ENCODE measurements around the gene CPPED1.

The CPPED1 gene

GRCh38 chr16:12709807-12710206, 93.9 kb downstream of the CPPED1 start:
- H3K27me3 ChIP-seq (ENCODE audit: insufficient read depth, low read length): no peaks in the 10 kb centered on the region
- no peak overlapping the region for H2BK120ac ChIP-seq (ENCODE audit: insufficient read depth, low read length, poor library complexity)
- H3K79me2 ChIP-seq (ENCODE audit: control insufficient read depth, insufficient read depth, low read length, poor library complexity): no peaks in the 10 kb centered on the region
- no peak overlapping the region for H4K91ac ChIP-seq (ENCODE audit: low read depth, low read length)
- H2BK12ac ChIP-seq (ENCODE audit: low read length): no peak overlapping the region
- H2AK5ac ChIP-seq (ENCODE audit: low read length): no peak overlapping the region
- no peaks in the 10 kb centered on the region for H3K4me1 ChIP-seq (ENCODE audit: control insufficient read depth in 1 of 2, insufficient read depth in 2 of 2, low read length in 2 of 2)
- H3K27ac ChIP-seq (ENCODE audit: low read depth, low read length): no peak overlapping the region
- no peaks in the 10 kb centered on the region for H3K9me3 ChIP-seq (ENCODE audit: insufficient read depth, low read depth, low read length)
- H2BK5ac ChIP-seq (ENCODE audit: low read depth, low read length, poor library complexity): no peak overlapping the region
- H2AFZ ChIP-seq (ENCODE audit: insufficient read depth, low read length, poor library complexity): no peak overlapping the region
- H3K36me3 ChIP-seq (ENCODE audit: control insufficient read depth in 1 of 2, insufficient read depth in 2 of 2, low read length in 2 of 2): no peaks in the 10 kb centered on the region
- H3K4me3 ChIP-seq (ENCODE audit: low read depth, low read length): no peak overlapping the region
- no peak overlapping the region for H4K12ac ChIP-seq (ENCODE audit: low read depth, low read length)
- H3K4ac ChIP-seq (ENCODE audit: low read depth, low read length): no peak overlapping the region
- no peak overlapping the region for H3K9ac ChIP-seq (ENCODE audit: low read length)
- H4K8ac ChIP-seq (ENCODE audit: low read depth, low read length): no peak overlapping the region
- WGBS (ENCODE audit: extremely low coverage, insufficient coverage, insufficient read length): no CpG with 5 or more reads among the region's 1 CpG
- H3K4me2 ChIP-seq (ENCODE audit: low read length): no peak overlapping the region
- DNase-seq: no peak
- H3K14ac ChIP-seq (ENCODE audit: low read length): no peak overlapping the region
- H3K23ac ChIP-seq (ENCODE audit: low read length): no peak overlapping the region
- H3K79me1 ChIP-seq (ENCODE audit: low read length): no peaks in the 10 kb centered on the region
- H3K18ac ChIP-seq (ENCODE audit: low read length): no peak overlapping the region

GRCh38 chr16:12708266-12708665, 95.4 kb downstream of the CPPED1 start:
- no peak overlapping the region for H2AK5ac ChIP-seq (ENCODE audit: low read length)
- no peak overlapping the region for H3K23ac ChIP-seq (ENCODE audit: low read length)
- no CpG with 5 or more reads among the region's 3 CpGs for WGBS (ENCODE audit: extremely low coverage, insufficient coverage, insufficient read length)
- H3K18ac ChIP-seq (ENCODE audit: low read length): no peak overlapping the region
- no peaks in the 10 kb centered on the region for H3K9me3 ChIP-seq (ENCODE audit: insufficient read depth, low read depth, low read length)
- H3K14ac ChIP-seq (ENCODE audit: low read length): no peak overlapping the region
- no peaks in the 10 kb centered on the region for H3K79me1 ChIP-seq (ENCODE audit: low read length)
- H3K36me3 ChIP-seq (ENCODE audit: control insufficient read depth in 1 of 2, insufficient read depth in 2 of 2, low read length in 2 of 2): no peaks in the 10 kb centered on the region
- no peak overlapping the region for H3K4ac ChIP-seq (ENCODE audit: low read depth, low read length)
- H3K27me3 ChIP-seq (ENCODE audit: insufficient read depth, low read length): no peaks in the 10 kb centered on the region
- no peaks in the 10 kb centered on the region for H3K79me2 ChIP-seq (ENCODE audit: control insufficient read depth, insufficient read depth, low read length, poor library complexity)
- no peak overlapping the region for H4K91ac ChIP-seq (ENCODE audit: low read depth, low read length)
- H2AFZ ChIP-seq (ENCODE audit: insufficient read depth, low read length, poor library complexity): no peak overlapping the region
- H3K4me2 ChIP-seq (ENCODE audit: low read length): no peak overlapping the region
- H3K9ac ChIP-seq (ENCODE audit: low read length): no peak overlapping the region
- H3K27ac ChIP-seq (ENCODE audit: low read depth, low read length): no peak overlapping the region
- H3K4me3 ChIP-seq (ENCODE audit: low read depth, low read length): no peak overlapping the region
- no peak for DNase-seq
- H3K4me1 ChIP-seq (ENCODE audit: control insufficient read depth in 1 of 2, insufficient read depth in 2 of 2, low read length in 2 of 2): no peaks in the 10 kb centered on the region
- H2BK120ac ChIP-seq (ENCODE audit: insufficient read depth, low read length, poor library complexity): no peak overlapping the region
- no peak overlapping the region for H2BK5ac ChIP-seq (ENCODE audit: low read depth, low read length, poor library complexity)
- no peak overlapping the region for H4K12ac ChIP-seq (ENCODE audit: low read depth, low read length)
- H4K8ac ChIP-seq (ENCODE audit: low read depth, low read length): no peak overlapping the region
- H2BK12ac ChIP-seq (ENCODE audit: low read length): no peak overlapping the region

GRCh38 chr16:12706628-12707027, 97.1 kb downstream of the CPPED1 start:
- H2BK5ac ChIP-seq (ENCODE audit: low read depth, low read length, poor library complexity): no peak overlapping the region
- H3K9ac ChIP-seq (ENCODE audit: low read length): no peak overlapping the region
- H2BK120ac ChIP-seq (ENCODE audit: insufficient read depth, low read length, poor library complexity): no peak overlapping the region
- H3K4me1 ChIP-seq (ENCODE audit: control insufficient read depth in 1 of 2, insufficient read depth in 2 of 2, low read length in 2 of 2): no peaks in the 10 kb centered on the region
- H4K8ac ChIP-seq (ENCODE audit: low read depth, low read length): no peak overlapping the region
- no peak overlapping the region for H4K91ac ChIP-seq (ENCODE audit: low read depth, low read length)
- H3K18ac ChIP-seq (ENCODE audit: low read length): no peak overlapping the region
- no peaks in the 10 kb centered on the region for H3K79me2 ChIP-seq (ENCODE audit: control insufficient read depth, insufficient read depth, low read length, poor library complexity)
- H3K4me3 ChIP-seq (ENCODE audit: low read depth, low read length): no peak overlapping the region
- no peak overlapping the region for H3K23ac ChIP-seq (ENCODE audit: low read length)
- peaks cover 0 to 3% of the 10 kb centered on the region in 2 experiments for H3K36me3 ChIP-seq (ENCODE audit: control insufficient read depth in 1 of 2, insufficient read depth in 2 of 2, low read length in 2 of 2)
- WGBS (ENCODE audit: extremely low coverage, insufficient coverage, insufficient read length): no CpG with 5 or more reads among the region's 6 CpGs
- no peaks in the 10 kb centered on the region for H3K9me3 ChIP-seq (ENCODE audit: insufficient read depth, low read depth, low read length)
- no peak overlapping the region for H2AFZ ChIP-seq (ENCODE audit: insufficient read depth, low read length, poor library complexity)
- no peak overlapping the region for H2BK12ac ChIP-seq (ENCODE audit: low read length)
- H3K4ac ChIP-seq (ENCODE audit: low read depth, low read length): no peak overlapping the region
- H3K4me2 ChIP-seq (ENCODE audit: low read length): no peak overlapping the region
- H3K27me3 ChIP-seq (ENCODE audit: insufficient read depth, low read length): no peaks in the 10 kb centered on the region
- no peak overlapping the region for H3K14ac ChIP-seq (ENCODE audit: low read length)
- no peak overlapping the region for H4K12ac ChIP-seq (ENCODE audit: low read depth, low read length)
- H3K27ac ChIP-seq (ENCODE audit: low read depth, low read length): no peak overlapping the region
- H2AK5ac ChIP-seq (ENCODE audit: low read length): no peak overlapping the region
- no peak for DNase-seq
- H3K79me1 ChIP-seq (ENCODE audit: low read length): no peaks in the 10 kb centered on the region

GRCh38 chr16:12704492-12705111, 99.1 kb downstream of the CPPED1 start:
- Histone ChIP-seq H3K9me3 (ENCODE audit: insufficient read depth, low read depth, low read length) (no peaks in the 10 kb centered on the region), H4K91ac (ENCODE audit: low read depth, low read length) (no peak overlapping the region), H2AFZ (ENCODE audit: insufficient read depth, low read length, poor library complexity) (no peak overlapping the region), H3K4me2 (ENCODE audit: low read length) (no peak overlapping the region), H3K9ac (ENCODE audit: low read length) (no peak overlapping the region), H2AK5ac (ENCODE audit: low read length) (no peak overlapping the region), H3K4me1 (ENCODE audit: control insufficient read depth in 1 of 2, insufficient read depth in 2 of 2, low read length in 2 of 2) (no peaks in the 10 kb centered on the region), H3K14ac (ENCODE audit: low read length) (no peak overlapping the region), H3K4ac (ENCODE audit: low read depth, low read length) (no peak overlapping the region), H3K79me1 (ENCODE audit: low read length) (no peaks in the 10 kb centered on the region), H3K36me3 (ENCODE audit: control insufficient read depth in 1 of 2, insufficient read depth in 2 of 2, low read length in 2 of 2) (peaks cover 0 to 3% of the 10 kb centered on the region in 2 experiments), H2BK5ac (ENCODE audit: low read depth, low read length, poor library complexity) (no peak overlapping the region), H2BK120ac (ENCODE audit: insufficient read depth, low read length, poor library complexity) (no peak overlapping the region), H3K18ac (ENCODE audit: low read length) (no peak overlapping the region), H3K23ac (ENCODE audit: low read length) (no peak overlapping the region), H4K8ac (ENCODE audit: low read depth, low read length) (no peak overlapping the region), H3K27me3 (ENCODE audit: insufficient read depth, low read length) (no peaks in the 10 kb centered on the region), H3K79me2 (ENCODE audit: control insufficient read depth, insufficient read depth, low read length, poor library complexity) (no peaks in the 10 kb centered on the region), H4K12ac (ENCODE audit: low read depth, low read length) (no peak overlapping the region), H3K4me3 (ENCODE audit: low read depth, low read length) (peak overlapping the region; percentile 30), H3K27ac (ENCODE audit: low read depth, low read length) (no peak overlapping the region), H2BK12ac (ENCODE audit: low read length) (no peak overlapping the region)
- no peak for DNase-seq
- no CpG with 5 or more reads among the region's 31 CpGs for WGBS (ENCODE audit: extremely low coverage, insufficient coverage, insufficient read length)

All from trophoblast cell (in vitro differentiated cells and primary cell).